Measurements from ENCODE around the gene MYO15B.
"Not testable (repeated sequence)": the region's sequence is repeated elsewhere in the genome, so short reads cannot be mapped to it uniquely, and the experiment has no call there.

MYO15B gene

GRCh38 chr17:75575197-75575596 is 12.4 kb upstream of the MYO15B start:
- no peak for DNase-seq (ENCODE audit: low read depth in 3 of 3, low spot score in 1 of 3)

DNA sequence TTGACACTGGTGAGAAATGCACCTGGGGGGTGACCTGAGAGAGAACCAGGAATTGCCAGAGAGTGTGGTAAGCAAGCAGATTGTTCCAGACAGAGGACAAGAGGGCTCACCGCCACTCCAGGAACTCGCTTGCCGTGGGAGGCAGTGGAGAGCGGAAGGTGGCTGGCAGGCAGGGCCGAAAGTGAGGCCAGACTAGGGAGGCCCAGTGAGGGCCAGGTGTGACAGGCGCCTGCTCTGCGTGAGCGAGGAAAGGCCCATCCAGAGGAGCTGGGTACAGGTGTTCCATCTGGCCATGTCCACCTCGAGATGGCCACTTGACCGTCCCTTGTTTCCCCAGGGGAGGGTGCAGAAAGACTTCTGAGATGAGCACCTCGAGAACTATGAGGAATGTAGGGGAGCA is 11.9 kb upstream of the MYO15B start:
- DNase-seq (ENCODE audit: low read depth in 3 of 3, low spot score in 1 of 3): no peak

DNA sequence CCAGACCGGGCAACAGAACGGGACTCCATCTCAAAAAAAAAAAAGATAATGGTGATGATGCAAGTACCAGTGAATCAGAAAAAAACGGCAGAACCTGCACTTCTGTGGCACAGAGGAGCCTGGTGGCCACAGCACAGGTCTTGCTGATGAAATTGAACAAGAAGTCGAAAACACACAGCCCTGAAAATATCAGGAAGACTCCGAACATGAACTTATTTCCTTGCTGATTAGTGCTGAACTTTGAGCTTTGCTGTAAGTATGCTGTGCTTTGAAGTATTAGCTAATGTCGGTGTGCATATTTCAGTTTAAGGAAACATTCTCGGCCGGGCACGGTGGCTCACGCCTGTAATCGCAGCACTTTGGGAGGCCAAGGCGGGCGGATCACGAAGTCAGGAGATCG is 10.9 kb upstream of the MYO15B start:
- no peak for DNase-seq (ENCODE audit: low read depth in 3 of 3, low spot score in 1 of 3)

DNA sequence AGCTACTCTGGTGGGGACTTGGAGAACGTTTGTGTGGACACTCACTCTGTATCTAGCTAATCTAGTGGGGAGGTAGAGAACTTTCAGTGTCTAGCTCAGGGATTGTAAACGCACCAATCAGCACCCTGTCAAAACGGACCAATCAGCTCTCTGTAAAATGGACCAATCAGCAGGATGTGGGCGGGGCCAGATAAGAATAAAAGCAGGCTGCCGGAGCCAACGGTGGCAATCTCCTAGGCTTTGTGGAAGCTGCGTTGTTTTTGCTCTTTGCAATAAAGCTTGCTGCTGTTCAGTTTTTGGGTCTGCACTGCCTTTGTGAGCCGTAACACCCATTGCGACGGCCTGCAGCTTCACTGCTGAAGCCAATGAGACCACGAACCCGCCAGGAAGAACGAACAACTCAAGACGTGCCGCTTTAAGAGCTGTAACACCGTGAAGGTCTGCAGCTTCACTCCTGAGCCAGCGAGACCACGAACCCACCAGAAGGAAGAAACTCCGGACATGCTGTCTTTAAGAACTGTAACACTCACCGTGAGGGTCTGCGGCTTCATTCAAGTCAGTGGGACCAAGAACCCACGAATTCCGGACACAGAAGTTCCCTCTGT is 6.4 kb upstream of the MYO15B start:
- DNase-seq (ENCODE audit: low read depth in 3 of 3, low spot score in 1 of 3): peak in 1 of 3 donors; percentile 23

DNA sequence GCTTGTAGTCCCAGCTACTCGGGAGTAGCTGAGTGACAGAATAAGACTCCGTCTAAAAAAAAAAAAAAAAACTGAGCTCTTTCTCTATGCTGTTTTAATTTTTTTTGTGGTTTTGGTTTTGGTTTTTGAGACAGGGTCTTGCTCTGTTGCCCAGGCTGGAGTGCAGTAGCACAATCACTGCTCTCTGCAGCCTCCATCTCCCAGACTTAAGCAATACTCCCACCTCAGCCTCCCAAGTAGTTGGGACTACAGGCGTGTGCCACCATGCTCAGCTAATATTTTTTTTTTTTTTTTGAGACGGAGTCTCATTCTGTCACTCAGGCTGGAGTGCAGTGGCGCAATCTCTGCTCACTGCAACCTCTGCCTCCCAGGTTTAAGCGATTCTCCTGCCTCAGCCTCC is 4.4 kb upstream of the MYO15B start:
- DNase-seq (ENCODE audit: low read depth in 3 of 3, low spot score in 1 of 3): not testable (repeated sequence)

- no peak for DNase-seq (ENCODE audit: low read depth in 3 of 3, low spot score in 1 of 3)
Observed at GRCh38 chr17:75584849-75585175, 2.8 kb upstream of the MYO15B start.

DNA sequence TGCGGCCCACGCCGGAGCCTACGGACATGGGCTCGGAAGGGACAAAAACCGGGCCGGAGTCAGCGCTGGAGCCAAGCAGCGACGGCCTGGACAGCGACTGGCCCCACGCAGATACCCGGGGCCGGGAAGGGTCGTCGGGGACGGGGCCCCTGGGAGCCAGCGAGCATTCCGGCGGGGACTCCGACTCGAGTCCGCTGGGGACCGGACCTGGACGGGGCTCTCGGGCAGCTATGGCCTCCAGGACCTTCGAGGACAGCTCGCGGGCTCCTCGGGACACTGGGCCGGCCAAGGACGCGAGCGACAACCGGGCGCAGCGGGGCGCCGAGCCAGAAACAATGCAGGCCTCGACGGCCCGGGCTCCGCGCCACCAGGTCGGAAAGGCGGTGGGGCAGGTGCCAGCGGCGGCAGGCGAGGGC is 1.0 kb downstream of the MYO15B start:
- DNase-seq (ENCODE audit: low read depth in 3 of 3, low spot score in 1 of 3): peak in 1 of 3 donors; percentile 8

- peak; percentile 88 to 98 (median 91) for DNase-seq (ENCODE audit: low read depth in 3 of 3, low spot score in 1 of 3)
Observed at GRCh38 chr17:75589012-75589918, 1.7 kb downstream of the MYO15B start.

DNA sequence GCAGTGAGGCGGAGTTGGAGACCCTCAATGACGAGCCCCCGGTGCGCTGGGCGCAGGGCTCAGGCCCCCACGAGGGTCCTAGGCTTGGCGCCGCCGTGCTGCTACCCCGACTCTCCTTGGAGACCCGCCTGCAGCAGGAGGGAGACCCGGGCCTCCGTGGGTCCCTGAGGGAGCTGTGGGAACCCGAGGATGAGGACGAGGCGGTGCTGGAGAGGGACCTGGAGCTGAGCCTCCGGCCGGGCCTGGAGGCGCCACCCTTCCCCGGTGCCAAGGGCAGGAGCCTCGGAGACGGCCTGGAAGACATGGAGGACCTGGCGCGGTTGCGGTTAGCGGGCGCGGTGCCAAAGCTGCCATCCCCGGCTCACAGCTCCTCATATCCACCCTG is 2.3 kb downstream of the MYO15B start:
- DNase-seq (ENCODE audit: low read depth in 3 of 3, low spot score in 1 of 3): no peak

DNA sequence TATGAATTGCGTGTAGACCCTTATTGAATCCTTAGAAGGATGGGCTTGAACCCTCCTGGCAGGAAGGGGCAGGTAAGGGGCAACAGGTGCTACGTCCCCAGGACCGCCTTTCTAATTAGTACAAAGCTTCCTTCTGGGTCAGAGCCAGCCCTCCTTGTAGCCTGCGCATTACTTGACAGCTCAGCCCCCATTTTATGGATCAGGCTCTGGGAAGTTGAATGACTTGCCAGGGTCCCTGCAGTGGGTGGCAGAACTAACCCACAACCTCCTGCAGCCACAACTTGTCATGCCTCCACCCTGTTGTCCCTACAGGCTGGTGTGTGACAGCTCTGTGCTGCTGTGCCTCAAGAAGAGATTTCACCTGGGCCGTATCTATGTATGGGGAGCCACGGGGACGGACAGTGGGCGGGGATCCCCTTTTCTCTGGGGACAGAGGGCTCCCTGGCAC is 2.7 kb downstream of the MYO15B start:
- DNase-seq (ENCODE audit: low read depth in 3 of 3, low spot score in 1 of 3): no peak

DNA sequence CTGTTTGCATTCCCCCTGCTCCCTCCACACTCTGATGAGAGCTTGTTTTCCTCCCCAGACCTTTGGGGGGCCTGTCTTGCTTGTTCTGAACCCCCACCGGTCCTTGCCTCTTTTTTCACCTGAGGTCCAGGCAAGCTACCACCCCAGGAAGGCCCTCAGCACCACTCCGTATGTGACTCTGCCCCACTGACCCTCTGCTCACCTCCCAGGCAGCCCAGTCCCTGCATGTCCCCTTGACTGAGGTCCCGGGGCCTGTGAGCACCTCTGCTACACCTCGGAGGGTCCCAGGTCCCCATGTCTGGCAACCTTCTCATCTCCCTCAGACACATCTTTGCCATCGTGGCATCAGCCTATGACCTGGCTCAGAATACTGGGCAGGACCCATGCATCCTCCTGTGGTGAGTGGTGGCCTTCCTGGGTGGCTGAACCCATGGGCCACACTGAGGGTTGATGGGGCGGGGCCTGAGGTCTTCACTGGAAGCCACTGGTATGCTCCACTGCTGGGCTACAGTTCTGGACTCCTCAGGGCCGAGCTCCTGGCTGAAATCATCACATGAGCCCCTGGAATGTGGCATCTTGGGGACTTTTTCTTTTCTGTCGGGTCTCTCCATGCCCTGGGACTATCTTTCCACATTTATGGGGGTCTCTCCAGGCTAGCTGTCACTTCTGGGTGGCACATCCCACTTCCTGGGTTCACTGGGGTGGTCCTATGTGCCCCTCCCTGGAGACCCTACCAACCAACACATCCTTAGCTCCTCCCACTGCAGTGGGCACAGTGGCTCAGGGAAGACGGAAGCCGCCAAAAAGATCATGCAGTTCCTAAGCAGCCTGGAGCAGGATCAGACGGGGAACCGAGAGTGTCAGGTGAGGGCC is 3.5 kb downstream of the MYO15B start:
- no peak for DNase-seq (ENCODE audit: low read depth in 3 of 3, low spot score in 1 of 3)

DNA sequence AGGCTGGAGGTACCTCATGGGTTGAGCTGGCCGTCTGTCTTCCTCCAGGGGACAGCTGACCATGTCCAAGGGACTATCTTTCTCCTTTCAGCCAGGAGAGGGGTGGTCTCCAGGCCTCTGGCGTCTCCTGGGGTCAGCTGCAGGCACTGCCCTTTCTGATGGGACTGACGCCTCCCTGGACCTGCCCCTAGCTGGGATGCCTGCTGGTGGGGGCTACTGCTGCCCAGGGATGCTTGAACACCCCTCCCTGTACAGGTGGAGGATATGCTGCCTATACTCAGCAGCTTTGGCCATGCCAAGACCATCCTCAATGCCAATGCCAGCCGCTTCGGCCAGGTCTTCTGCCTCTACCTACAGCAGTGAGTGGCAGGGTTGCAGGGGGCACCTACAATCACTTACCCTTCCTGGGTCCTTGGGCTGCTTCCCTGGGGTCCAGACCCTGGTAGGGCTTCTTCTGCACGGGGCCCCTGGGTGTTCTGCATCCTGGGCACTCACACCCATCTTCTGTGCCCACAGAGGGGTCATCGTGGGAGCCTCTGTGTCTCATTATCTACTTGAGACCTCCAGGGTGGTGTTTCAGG is 4.2 kb downstream of the MYO15B start:
- no peak for DNase-seq (ENCODE audit: low read depth in 3 of 3, low spot score in 1 of 3)

- no peak for DNase-seq (ENCODE audit: low read depth in 3 of 3, low spot score in 1 of 3)
Observed at GRCh38 chr17:75592348-75593020, 4.9 kb downstream of the MYO15B start.

DNA sequence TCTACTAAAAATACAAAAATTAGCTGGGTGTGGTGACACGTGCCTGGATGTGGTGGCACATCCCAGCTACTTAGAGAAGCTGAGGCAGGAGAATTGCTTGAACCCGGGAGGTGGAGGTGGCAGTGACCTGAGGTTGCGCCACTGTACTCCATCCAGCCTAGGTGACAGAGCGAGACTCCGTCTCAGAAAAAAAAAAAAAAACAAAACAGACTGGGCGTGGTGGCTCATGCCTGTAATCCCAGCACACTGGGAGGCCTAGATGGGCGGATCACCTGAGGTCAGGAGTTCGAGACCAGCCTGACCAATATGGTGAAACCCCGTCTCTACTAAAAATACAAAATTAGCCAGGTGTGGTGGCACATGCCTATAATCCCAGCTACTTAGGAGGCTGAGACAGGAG is 5.8 kb downstream of the MYO15B start:
- not testable (repeated sequence) for DNase-seq (ENCODE audit: low read depth in 3 of 3, low spot score in 1 of 3)

DNA sequence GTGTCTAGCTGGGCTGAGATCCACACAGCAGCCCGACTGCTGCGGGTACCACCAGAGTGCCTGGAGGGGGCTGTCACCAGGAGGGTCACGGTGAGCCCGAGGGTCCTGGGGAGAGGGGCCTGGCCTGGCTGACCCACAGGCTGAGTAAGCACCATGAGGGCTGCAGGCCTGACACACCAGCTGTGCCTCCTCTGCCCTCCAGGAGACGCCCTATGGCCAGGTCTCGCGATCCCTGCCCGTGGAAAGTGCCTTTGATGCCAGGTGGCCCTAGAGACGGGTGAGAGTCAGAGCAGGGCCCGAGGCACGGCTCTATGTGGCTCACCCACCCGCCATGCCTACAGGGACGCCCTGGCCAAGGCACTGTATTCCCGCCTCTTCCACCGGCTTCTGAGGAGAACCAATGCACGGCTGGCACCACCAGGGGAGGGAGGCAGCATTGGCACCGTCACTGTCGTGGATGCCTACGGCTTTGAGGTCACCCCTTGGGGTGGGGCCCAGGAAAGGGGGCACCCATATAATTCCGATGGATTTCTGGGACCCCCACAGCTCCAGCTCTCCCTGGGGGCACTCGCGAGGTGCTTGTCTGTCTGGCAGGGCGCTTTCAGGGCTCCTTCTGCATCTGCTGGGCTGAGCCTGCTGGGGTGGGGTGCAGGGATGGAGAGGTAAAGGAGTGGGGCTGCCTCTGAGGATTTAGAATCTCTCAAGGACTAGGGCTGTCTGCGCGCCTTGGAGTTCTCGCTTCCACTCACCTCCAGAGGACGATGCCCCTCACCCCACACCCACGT is 7.1 kb downstream of the MYO15B start:
- DNase-seq (ENCODE audit: low read depth in 3 of 3, low spot score in 1 of 3): no peak

GRCh38 chr17:75595284-75595919 is 7.8 kb downstream of the MYO15B start:
- DNase-seq (ENCODE audit: low read depth in 3 of 3, low spot score in 1 of 3): no peak

DNA sequence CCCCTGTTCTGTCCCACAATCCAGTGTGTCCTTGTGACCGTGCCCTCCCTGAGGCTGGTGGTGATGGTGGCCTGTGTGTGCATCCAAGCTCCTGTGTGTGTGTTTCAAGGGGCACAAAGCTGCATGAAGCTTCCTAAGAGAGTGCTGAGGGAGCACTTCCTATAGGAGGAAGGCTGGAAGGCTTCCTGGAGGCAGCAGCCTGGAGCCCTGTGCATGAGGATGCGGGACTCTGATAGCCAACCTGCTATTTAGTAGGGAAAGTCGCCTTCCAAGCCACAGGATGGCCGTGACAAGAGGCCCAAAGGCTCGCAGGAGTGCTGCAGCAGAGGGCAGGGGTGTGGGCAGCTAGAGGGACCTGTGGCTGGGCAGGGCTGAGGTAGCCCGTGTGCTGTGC is 8.3 kb downstream of the MYO15B start:
- no peak for DNase-seq (ENCODE audit: low read depth in 3 of 3, low spot score in 1 of 3)

DNA sequence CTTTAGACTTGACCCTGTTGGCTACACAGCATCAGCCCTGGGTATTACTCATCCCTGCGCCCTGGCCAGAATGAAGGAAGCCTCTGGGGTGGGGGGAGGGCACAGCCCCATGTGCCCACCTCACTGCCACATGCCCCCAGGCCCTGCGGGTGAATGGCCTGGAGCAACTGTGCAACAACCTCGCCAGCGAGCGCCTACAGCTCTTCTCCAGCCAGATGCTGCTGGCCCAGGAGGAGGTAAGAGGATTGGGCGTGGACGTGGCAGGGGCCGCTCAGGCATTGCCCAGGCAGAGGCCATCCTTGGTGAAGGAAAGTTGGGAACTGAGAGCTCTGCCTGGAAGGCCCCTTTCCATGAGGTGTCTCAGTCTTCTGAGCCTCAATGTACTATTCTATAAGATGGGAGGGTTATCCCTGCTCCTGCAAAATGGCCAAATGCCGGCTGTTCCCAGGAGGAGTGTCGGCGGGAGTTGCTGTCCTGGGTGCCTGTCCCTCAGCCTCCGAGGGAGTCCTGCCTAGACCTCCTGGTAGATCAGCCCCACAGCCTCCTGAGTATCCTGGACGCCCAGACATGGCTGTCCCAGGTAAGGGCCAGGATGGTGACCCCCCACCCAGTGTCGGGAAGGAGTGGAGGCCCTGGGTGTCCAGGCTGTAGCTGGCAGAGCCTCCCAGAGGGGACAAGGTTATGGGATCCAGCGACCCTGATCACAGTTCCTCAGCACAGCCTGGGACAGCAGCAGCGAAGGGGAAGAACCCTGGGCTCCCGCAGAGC is 8.9 kb downstream of the MYO15B start:
- DNase-seq (ENCODE audit: low read depth in 3 of 3, low spot score in 1 of 3): no peak

Measured in stimulated activated CD4-positive, alpha-beta T cell treated with anti-CD3 and anti-CD28 coated beads, TNF-alpha, amount 100 ng/mL, for 1 hour (primary cell).